Measurements from ENCODE around the gene PRKCE.

GRCh38 chr2:46066116-46066515, 414.6 kb downstream of the PRKCE start:
- TF ChIP-seq POLR2A (IDR thresholded peaks at IDR 0.05) (no peak), CTCF (IDR thresholded peaks at IDR 0.05) (no peak)
